GM03348 (cell line): ENCODE results near the gene LRP1.

ENCODE experiments used
- DNase-seq: peaks from one replicate; pipeline ENCODE4 v3.0.0; 2012; ENCODE audit warnings: low spot score

Gene LRP1

DNA sequence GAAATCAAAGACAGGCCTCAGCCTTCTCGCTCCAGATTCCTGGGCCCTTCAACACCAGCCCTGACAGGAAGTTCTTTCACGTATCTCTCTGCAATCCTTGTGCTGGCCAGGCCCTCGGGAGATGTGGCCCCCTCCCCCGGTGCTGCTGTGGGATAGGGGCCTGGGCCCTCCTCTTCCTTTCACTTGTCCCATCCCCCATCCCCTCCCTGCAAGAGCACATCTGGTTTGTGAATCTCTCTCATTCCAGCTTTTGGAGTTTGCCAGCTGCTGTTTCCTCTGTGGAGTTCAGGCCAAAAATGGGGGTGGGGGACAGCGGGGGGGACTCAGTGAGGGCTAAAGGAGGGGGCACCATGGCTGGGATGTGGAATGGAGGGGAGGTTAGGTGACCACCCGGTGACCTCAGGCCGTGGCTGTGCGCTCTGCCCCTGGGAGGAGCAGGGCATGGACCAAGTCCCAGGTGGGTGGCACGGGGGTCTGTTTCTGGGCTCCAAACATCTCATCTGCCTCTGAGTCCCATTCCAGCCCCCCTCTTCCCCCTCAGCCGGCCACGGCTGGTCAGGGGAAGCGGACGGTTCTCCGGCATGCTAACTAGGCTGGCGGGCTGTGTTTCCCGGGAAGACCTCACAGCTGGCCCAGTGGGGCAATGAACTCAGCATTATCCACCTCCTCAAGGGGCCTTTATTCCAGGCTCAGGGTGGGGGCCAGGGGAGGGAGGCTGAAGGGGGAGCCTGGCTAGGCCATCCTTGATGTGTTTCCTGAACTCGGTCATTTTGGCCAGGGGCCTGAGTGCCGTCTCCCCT, 7.4 kb downstream of the LRP1 start:
- peak; percentile 69 for DNase-seq

DNA sequence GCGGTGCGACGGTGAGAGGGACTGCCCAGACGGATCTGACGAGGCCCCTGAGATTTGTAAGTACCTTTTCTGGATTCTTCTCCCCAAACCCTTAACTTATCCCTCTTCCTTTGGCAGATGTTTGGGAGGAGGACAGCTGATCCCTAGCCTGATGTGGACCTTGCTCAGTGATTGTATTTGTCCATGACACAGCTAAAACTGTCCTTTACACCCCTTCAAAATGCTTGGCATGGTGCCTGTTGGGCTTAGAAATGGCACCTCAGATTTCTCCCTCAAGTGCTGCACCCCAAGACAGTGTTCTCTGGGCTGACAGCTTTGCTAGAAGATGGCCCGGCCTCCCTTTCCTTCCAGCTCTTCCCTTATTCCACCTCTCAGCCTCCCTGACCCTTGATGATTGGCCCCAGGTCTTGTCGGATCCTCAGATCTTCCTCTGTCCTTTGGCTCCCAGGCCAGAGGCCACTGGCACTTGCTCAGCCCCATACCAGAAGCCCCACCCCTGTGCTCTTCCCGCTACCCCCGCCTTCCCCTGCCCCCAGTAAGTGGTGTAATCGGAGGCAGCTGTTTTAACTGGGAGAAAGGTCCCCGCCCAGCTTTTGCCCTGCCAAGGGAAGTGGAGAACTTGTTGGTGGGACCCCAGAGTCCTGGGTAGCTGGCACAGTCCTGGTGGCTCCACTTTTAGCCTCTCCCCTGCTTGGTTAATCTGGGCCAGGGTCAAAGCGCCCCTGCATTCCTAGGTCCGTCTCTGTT, 10.4 kb downstream of the LRP1 start:
- peak; percentile 80 for DNase-seq

- DNase-seq: no peak
Measured at GRCh38 chr12:57139796-57140649, 11.7 kb downstream of the LRP1 start.

GRCh38 chr12:57141249-57141648, 13.0 kb downstream of the LRP1 start:
- no peak for DNase-seq

GRCh38 chr12:57142121-57142520, 13.8 kb downstream of the LRP1 start:
- DNase-seq: no peak

GRCh38 chr12:57142727-57143126, 14.4 kb downstream of the LRP1 start:
- no peak for DNase-seq

- DNase-seq: no peak
Measured at GRCh38 chr12:57143454-57143853, 15.2 kb downstream of the LRP1 start.

- DNase-seq: no peak
Measured at GRCh38 chr12:57145460-57146059, 17.3 kb downstream of the LRP1 start.

- DNase-seq: no peak
Measured at GRCh38 chr12:57146092-57146491, 17.8 kb downstream of the LRP1 start.

DNA sequence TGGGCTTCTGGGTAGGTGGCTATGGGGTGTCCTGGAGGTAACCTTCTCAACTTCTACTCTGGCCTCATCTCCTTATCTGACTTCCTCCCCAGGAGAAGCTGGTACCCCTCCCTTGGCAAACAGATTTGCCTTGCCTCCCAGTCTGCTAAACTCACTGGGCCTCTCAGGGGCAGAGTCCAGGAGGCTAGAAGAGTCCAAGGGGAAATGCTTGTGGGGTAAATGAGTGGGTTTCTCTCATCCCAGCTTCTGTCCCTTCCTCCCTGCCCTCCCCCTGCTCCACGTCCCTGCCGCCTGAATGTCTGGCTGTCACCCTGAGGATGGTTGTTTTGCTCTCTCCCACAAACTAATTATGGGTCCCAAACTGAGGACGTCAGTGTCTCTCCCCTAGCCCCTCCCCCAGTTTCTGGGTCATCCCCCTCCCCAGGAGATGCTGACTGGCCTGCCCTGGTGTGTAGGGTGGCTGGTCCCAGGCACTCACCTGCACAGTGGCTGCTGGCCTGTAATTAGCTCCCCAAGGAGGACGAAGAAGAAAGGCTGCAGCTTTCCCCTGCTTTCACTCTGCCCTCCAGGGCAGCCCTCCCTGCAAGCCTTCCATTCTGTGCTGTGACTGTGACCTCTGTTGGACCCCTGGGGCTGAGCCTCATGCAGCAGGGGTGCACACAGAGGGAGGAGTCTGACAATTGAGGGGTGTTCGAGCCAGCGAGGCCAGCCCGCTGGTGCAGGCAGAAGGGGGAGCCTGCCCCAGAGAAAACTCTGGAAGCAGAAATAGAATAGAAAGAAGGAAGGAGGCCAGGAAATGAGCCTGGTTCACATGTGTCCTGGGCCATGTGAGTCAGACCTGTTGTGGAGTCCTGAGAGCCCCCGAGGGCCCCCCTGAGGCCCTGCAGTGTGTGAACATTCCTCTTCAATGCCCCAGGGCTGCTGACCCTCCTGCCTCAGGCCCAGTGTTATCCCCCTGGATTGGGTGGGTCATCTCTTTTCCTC, 19.0 kb downstream of the LRP1 start, which contains the start of gene LRP1-AS:
Gene LRP1-AS, minus strand, starts transcription at position 659 of the 984 bp plus-strand sequence.
- DNase-seq: peak; percentile 44

- DNase-seq: peak; percentile 72
Measured at GRCh38 chr12:57148469-57149244, 20.4 kb downstream of the LRP1 start.

DNA sequence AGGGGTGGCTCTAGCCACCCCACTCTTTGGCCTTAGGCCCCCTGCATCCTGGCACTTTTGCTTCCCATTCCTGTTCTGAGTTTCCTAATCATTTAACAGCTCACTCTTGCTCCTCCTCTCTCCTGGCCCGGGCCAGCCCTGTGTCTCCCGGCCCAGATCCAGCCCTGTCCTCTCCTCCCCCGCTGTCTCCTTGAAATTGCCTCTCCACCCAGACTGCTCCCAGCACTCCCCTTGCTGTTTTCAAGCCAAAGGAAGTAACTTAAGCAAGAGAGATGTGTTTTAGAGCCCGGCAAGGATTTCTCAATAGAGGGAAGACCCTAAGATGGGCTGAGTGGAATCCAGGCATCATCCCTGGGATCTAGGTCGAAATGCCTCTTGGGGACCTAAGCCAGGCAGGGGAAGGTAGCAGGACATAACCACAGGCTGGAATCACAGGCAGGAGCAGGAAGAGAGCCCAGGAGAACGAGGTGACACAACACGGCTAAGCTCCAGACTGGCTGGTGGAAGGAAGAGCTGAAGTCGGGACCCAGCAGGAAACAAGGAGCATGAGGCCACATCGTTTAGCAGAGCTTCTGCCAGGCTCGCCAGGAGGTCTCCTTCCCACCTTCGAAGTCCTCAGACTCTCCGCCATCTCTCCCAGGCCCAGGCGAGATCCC, 21.1 kb downstream of the LRP1 start:
- DNase-seq: peak; percentile 92

DNA sequence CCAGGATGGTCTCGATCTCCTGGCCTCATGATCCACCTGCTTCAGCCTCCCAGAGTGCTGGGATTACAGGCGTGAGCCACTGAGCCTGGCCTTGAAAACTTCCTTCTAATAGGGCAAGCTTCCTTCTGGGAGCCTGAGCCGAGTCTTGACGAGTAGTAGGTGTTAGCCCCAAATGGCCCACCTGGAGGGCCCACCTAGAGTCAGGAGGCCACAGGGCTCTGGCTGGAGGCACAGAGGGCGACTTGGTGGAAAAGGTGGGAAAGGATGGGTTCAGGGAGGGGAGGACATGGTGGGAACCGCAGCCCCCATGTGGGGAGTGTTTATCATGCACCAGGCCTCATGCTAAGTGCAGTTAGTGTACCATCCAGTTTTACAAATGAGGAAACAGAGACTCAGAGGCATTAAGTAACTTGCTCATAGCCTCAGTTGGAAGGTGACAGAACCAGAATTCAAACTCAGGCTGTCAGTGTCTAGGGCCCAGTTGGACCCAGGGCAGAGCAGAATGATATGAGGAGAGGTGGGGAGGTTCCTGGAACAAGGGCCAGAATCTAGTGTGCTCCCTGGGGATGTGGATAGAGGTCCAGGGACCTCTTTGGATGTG, 22.2 kb downstream of the LRP1 start:
- no peak for DNase-seq

DNA sequence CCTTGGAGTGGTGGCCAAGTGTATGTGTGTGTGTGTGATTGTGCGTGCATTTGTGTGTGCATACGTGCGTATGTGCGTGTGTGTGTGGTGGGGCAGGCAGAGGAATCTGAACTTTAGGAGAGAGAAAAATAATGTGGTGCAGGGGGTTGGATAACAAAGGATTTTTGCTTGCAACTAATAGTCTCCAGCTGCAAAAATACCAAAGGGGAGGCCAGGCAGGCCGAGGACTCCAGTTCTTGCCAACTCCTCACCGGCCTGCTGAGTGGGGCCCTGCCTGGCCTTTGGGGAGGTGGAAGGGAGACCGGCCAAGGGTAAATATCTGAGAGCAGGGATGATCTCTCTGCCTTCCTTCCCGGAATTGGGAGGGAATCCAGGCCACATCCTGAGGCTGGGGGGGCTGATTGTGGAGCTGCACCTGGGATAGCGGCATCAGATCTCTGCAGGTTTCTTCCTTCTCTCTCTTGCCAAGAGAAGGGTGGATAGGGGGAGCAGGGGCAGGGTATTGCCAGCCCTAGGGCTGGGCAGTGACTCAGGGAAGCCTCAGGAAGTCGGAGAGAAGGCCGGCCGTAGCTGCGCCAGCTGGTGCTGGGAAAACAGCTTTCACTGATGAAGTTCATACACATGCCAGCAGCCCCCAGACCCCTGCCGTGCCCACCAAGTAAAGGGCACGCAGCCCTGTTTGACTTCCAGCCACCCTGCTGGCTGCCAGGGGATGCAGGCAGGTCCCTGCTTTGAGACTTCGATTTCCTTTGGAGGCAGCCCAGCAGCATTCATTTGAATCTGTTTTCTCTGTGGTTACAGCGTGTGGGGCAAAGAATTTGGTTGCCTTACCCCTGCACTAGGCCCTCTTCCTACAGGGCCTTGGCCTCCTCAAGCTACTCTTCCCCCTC, 23.7 kb downstream of the LRP1 start:
- DNase-seq: peak; percentile 87

GRCh38 chr12:57152639-57153038, 24.4 kb downstream of the LRP1 start:
- DNase-seq: peak; percentile 69

DNA sequence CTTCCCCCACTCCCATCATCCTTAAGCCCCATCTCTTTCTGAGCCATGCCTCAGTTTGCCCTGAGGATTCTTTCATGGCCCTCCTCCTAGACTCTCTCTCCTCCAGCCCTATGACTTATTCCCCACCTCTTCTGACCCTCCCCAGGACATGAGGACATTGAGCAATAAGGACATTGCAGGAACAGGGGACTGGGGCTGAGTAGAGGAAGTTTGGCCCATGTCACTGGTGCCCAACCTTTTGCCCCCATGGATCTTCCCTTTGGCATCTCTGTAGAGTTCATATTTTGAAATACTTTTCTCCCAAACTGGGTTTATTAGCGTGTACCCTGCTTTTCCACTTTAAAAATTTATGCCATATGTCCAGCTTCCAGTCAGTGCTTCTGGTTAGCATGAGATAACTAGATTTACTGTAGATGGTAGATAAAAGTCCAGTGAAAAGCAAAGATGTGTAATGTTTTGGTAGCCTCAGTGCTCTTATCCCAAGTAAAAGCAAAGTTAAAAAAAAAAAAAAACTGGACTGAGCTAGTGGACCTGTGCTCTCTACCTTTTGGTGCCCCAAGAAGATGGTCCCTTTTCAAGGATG, 25.2 kb downstream of the LRP1 start:
- DNase-seq: no peak

DNA sequence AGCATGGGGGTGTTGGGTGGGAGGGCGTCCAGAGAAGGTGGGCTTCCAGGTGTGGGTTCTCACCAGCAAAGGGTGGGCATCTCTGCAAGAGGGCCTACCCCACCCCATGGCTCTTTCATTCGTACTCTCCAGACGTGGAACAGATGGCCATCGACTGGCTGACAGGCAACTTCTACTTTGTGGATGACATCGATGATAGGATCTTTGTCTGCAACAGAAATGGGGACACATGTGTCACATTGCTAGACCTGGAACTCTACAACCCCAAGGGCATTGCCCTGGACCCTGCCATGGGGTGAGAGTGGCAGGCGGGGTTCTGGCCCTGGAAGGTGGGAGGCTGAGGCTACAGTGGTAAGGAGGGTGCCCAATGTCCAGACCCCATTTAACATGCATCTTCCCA, 25.8 kb downstream of the LRP1 start:
- DNase-seq: no peak
